HepG2 (cell line): Measurements from ENCODE around the gene LRRC8D. TPM values are rescaled to one million over a fixed set of nuclear protein-coding genes. Genes with fewer than 3 reads are reported as not detected.
A peak's percentile ranks its signal among the peaks of the same experiment; 100 is the strongest.

ENCODE experiments used
- AGO2 ChIP-seq: fragments of 200-400 bp; formaldehyde crosslinking; optimal IDR thresholded peaks from 2 replicates; pipeline ENCODE3; 2017; ENCODE audit warnings: mild to moderate bottlenecking, low read depth, low read length, moderate library complexity
- AHDC1 ChIP-seq: sonication (generic); formaldehyde crosslinking; IDR thresholded peaks from 2 replicates; pipeline ENCODE4 v1.5.1; 2020; ENCODE audit warnings: mild to moderate bottlenecking, missing genetic modification reagents, borderline replicate concordance
- FIP1L1 ChIP-seq: fragments of 200-400 bp; formaldehyde crosslinking; IDR thresholded peaks from 2 replicates; pipeline ENCODE4 v1.6.1; 2018; ENCODE audit warnings: low read depth, mild to moderate bottlenecking, low read length, moderate library complexity, borderline replicate concordance; ENCODE audit not compliant: insufficient read depth
- GMEB1 ChIP-seq: sonication (generic); formaldehyde crosslinking; IDR thresholded peaks from 2 replicates; pipeline ENCODE4 v1.5.1; 2020; ENCODE audit warnings: missing genetic modification reagents, mild to moderate bottlenecking, borderline replicate concordance
- ISL2 ChIP-seq: sonication (generic); formaldehyde crosslinking; IDR thresholded peaks from 2 replicates; pipeline ENCODE4 v1.5.0; 2020; ENCODE audit warnings: missing genetic modification reagents
- NFE2L2 ChIP-seq: fragments of 150-350 bp; IDR thresholded peaks from 2 replicates; pipeline ENCODE4 v1.6.1; 2014; ENCODE audit warnings: low read length
- NR2F1 ChIP-seq, 2 experiments: fragments of 450-650 bp in 1 of 2; formaldehyde crosslinking in 1 of 2; IDR thresholded peaks; 2 replicates each; pipeline versions ENCODE4 v1.5.0 to v1.6.1; 2016 to 2020; ENCODE audit warnings: mild to moderate bottlenecking in 1 of 2, missing compliant biosample characterization in 1 of 2, missing genetic modification reagents in 1 of 2, moderate library complexity in 1 of 2
- SAP130 ChIP-seq: IDR thresholded peaks from 2 replicates; pipeline ENCODE4 v1.6.1; 2016; ENCODE audit warnings: low read depth
- SKI ChIP-seq: fragments of 450-650 bp; IDR thresholded peaks from one replicate; pipeline ENCODE4 v1.6.1; 2018; ENCODE audit warnings: mild to moderate bottlenecking; ENCODE audit not compliant: partially characterized antibody
- SPEN ChIP-seq: sonication (generic); formaldehyde crosslinking; IDR thresholded peaks from 2 replicates; pipeline ENCODE4 v1.5.1; 2020; ENCODE audit warnings: low read depth, mild to moderate bottlenecking, missing genetic modification reagents
- ZBTB10 ChIP-seq: sonication (generic); formaldehyde crosslinking; IDR thresholded peaks from 2 replicates; pipeline ENCODE4 v1.4.0; 2020; ENCODE audit warnings: missing genetic modification reagents, borderline replicate concordance
- ZNF274 ChIP-seq: sonication (generic); formaldehyde crosslinking; IDR thresholded peaks from 2 replicates; pipeline ENCODE4 v1.5.1; 2020; ENCODE audit warnings: mild to moderate bottlenecking, missing genetic modification reagents
- polyA plus RNA-seq, 8 experiments: library from polyadenylated mRNA; depleted of rRNA in 3 of 8; stranded (reverse) in 7 of 8; unstranded in 1 of 8; fragments of >200 nt; fragmentation: Illumina TruSeq in 4 of 8; extraction: Trizol in 4 of 8; gene quantifications; 2 replicates each; pipeline versions ENCODE4 v1.2.1 to v1.2.3, GENCODE V29; 2011 to 2016; ENCODE audit warnings: low read depth in 4 of 8, missing spikeins in 1 of 8, mixed read lengths in 1 of 8; ENCODE audit not compliant: insufficient read depth in 1 of 8
- total RNA-seq, 5 experiments: library from RNA; depleted of rRNA; stranded (reverse); fragments of >200 nt; fragmentation: Illumina TruSeq; extraction: Trizol; gene quantifications; 2 replicates each; pipeline ENCODE4 v1.2.3, GENCODE V29; 2016; ENCODE audit warnings: low read depth in 1 of 5
- TF ChIP-seq, protein P1 (sequence below): sonication (generic); formaldehyde crosslinking; IDR thresholded peaks from 2 replicates; pipeline ENCODE4 v1.4.0; 2020; ENCODE audit warnings: low read depth, mild to moderate bottlenecking, missing genetic modification reagents
- TF ChIP-seq, protein P2 (sequence below): sonication (generic); formaldehyde crosslinking; conservative IDR thresholded peaks from 2 replicates; pipeline ENCODE4 v1.4.0; 2020; ENCODE audit warnings: missing genetic modification reagents

LRRC8D gene
- total and polyA plus RNA-seq, 2 of the 13 experiments (the other 11 are each of a cell fraction or from before 2014, with no cell fraction given): 29.9 to 45.5 TPM

GRCh38 chr1:89938171-89939055 lies 117.6 kb downstream of the LRRC8D start (continued):
- TF ChIP-seq AGO2 (no peak), ISL2 (peak; percentile 60; the same call in 1 of the 2 replicates), FIP1L1 (no peak), NFE2L2 (peak; percentile 100), SPEN (CRISPR knock-in tag) (no peak), ZBTB10 (peak; percentile 60; the same call in 1 of the 2 replicates), NR2F1 (CRISPR knock-in tag; IDR thresholded peaks at IDR 0.05) (peak in 1 of 2 experiments; percentile 69; a peak in 2 of 4 replicates), SKI (peak; percentile 22), GMEB1 (no peak), ZNF274 (CRISPR knock-in tag) (no peak), SAP130 (CRISPR knock-in tag) (peak; percentile 72), AHDC1 (CRISPR knock-in tag) (peak; percentile 53; the same call in 1 of the 2 replicates)
- TF ChIP-seq, protein P1, sequence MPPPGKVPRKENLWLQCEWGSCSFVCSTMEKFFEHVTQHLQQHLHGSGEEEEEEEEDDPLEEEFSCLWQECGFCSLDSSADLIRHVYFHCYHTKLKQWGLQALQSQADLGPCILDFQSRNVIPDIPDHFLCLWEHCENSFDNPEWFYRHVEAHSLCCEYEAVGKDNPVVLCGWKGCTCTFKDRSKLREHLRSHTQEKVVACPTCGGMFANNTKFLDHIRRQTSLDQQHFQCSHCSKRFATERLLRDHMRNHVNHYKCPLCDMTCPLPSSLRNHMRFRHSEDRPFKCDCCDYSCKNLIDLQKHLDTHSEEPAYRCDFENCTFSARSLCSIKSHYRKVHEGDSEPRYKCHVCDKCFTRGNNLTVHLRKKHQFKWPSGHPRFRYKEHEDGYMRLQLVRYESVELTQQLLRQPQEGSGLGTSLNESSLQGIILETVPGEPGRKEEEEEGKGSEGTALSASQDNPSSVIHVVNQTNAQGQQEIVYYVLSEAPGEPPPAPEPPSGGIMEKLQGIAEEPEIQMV (CRISPR knock-in tag): no peak
- TF ChIP-seq, protein P2, sequence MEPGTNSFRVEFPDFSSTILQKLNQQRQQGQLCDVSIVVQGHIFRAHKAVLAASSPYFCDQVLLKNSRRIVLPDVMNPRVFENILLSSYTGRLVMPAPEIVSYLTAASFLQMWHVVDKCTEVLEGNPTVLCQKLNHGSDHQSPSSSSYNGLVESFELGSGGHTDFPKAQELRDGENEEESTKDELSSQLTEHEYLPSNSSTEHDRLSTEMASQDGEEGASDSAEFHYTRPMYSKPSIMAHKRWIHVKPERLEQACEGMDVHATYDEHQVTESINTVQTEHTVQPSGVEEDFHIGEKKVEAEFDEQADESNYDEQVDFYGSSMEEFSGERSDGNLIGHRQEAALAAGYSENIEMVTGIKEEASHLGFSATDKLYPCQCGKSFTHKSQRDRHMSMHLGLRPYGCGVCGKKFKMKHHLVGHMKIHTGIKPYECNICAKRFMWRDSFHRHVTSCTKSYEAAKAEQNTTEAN (CRISPR knock-in tag): 0 out of 2 replicates have a peak, but pooled peaks have one; percentile 30
